ENCODE results near the gene CHD9. TPM values are rescaled to one million over a fixed set of nuclear protein-coding genes. Genes with fewer than 3 reads are reported as not detected.
A peak's percentile ranks its signal among the peaks of the same experiment; 100 is the strongest.
"Not testable (repeated sequence)": the region's sequence is repeated elsewhere in the genome, so short reads cannot be mapped to it uniquely, and the experiment has no call there.

CHD9 gene
- total RNA-seq, 1 experiment from 2014 or later: 35.5 TPM

GRCh38 chr16:53261276-53261675, 206.5 kb downstream of the CHD9 start:
- no peak for DNase-seq (ENCODE audit: low spot score)

GRCh38 chr16:53262645-53263044, 207.9 kb downstream of the CHD9 start:
- no peak for DNase-seq (ENCODE audit: low spot score)

GRCh38 chr16:53266156-53266555, 211.4 kb downstream of the CHD9 start:
- DNase-seq (ENCODE audit: low spot score): no peak

GRCh38 chr16:53278498-53278897, 223.7 kb downstream of the CHD9 start:
- not testable (repeated sequence) for DNase-seq (ENCODE audit: low spot score)

- no peak for DNase-seq (ENCODE audit: low spot score)
These were observed 226.5 kb downstream of the CHD9 start for GRCh38 chr16:53281280-53281679.

- DNase-seq (ENCODE audit: low spot score): no peak
These were observed 227.1 kb downstream of the CHD9 start for GRCh38 chr16:53281859-53282258.

- DNase-seq (ENCODE audit: low spot score): no peak
These were observed 227.5 kb downstream of the CHD9 start for GRCh38 chr16:53282328-53282727.

GRCh38 chr16:53282975-53283946, 228.5 kb downstream of the CHD9 start:
- peak; percentile 50 for DNase-seq (ENCODE audit: low spot score)

GRCh38 chr16:53285236-53285635, 230.4 kb downstream of the CHD9 start:
- no peak for DNase-seq (ENCODE audit: low spot score)

GRCh38 chr16:53290520-53290919, 235.7 kb downstream of the CHD9 start:
- DNase-seq (ENCODE audit: low spot score): no peak

- no peak for DNase-seq (ENCODE audit: low spot score)
These were observed 237.1 kb downstream of the CHD9 start for GRCh38 chr16:53291757-53292392.

GRCh38 chr16:53297477-53297876, 242.7 kb downstream of the CHD9 start:
- DNase-seq (ENCODE audit: low spot score): no peak

- no peak for DNase-seq (ENCODE audit: low spot score)
These were observed 249.5 kb downstream of the CHD9 start for GRCh38 chr16:53304334-53304733.

- DNase-seq (ENCODE audit: low spot score): no peak
These were observed 251.0 kb downstream of the CHD9 start for GRCh38 chr16:53305743-53306142.

GRCh38 chr16:53309457-53309856, 254.7 kb downstream of the CHD9 start:
- no peak for DNase-seq (ENCODE audit: low spot score)

- DNase-seq (ENCODE audit: low spot score): no peak
These were observed 266.2 kb downstream of the CHD9 start for GRCh38 chr16:53320992-53321391.

- no peak for DNase-seq (ENCODE audit: low spot score)
These were observed 269.1 kb downstream of the CHD9 start for GRCh38 chr16:53323924-53324323.

GRCh38 chr16:53330991-53331390, 276.2 kb downstream of the CHD9 start:
- not testable (repeated sequence) for DNase-seq (ENCODE audit: low spot score)

GRCh38 chr16:53334581-53334980, 279.8 kb downstream of the CHD9 start:
- no peak for DNase-seq (ENCODE audit: low spot score)

GRCh38 chr16:53337294-53337693, 282.5 kb downstream of the CHD9 start:
- DNase-seq (ENCODE audit: low spot score): no peak

- DNase-seq (ENCODE audit: low spot score): no peak
These were observed 287.0 kb downstream of the CHD9 start for GRCh38 chr16:53341792-53342191.

- no peak for DNase-seq (ENCODE audit: low spot score)
These were observed 300.3 kb downstream of the CHD9 start for GRCh38 chr16:53355064-53355463.

Measured in A172 (cell line).